ENCODE measurements around the gene NSG2. TPM values are rescaled to one million over a fixed set of nuclear protein-coding genes. Genes with fewer than 3 reads are reported as not detected.

The NSG2 gene
- polyA plus RNA-seq, 1 donor = 22.6 TPM

DNA sequence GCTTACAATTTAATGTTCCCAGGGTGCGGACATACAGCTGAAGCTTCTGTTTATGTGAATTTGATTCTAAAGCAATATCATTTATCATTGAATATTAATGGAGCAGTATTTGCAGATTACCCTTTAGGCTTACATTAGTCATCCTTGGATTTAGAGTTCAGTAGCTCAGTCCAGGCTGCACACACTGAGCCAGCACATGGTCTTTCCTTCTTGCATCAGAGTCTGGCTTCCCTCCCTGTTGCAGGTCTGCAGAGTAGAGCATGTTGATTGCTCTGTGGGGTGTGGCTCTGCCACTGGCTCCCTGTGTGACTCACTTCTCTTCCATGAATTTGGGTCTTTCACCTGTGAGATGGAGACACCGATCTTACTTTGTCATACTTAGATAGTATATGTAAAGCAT lies 36.8 kb downstream of the NSG2 start:
- no peak overlapping the region for H3K27ac ChIP-seq (ENCODE audit: low read length)
- no peak overlapping the region for H3K4me3 ChIP-seq (ENCODE audit: low read length)
- 100% methylated on average over 1 of the region's 2 CpGs for WGBS (ENCODE audit: insufficient coverage, low lambda C conversion rate)
- H3K4me1 ChIP-seq (ENCODE audit: control insufficient read depth, insufficient read depth, low read length) = no peaks in the 10 kb centered on the region
- no peak for DNase-seq
- H3K36me3 ChIP-seq (ENCODE audit: control insufficient read depth, insufficient read depth, low read length) = no peaks in the 10 kb centered on the region
- no peaks in the 10 kb centered on the region for H3K27me3 ChIP-seq (ENCODE audit: control insufficient read depth, insufficient read depth, low read length)
- no peaks in the 10 kb centered on the region for H3K9me3 ChIP-seq (ENCODE audit: control insufficient read depth, low read depth, low read length)

DNA sequence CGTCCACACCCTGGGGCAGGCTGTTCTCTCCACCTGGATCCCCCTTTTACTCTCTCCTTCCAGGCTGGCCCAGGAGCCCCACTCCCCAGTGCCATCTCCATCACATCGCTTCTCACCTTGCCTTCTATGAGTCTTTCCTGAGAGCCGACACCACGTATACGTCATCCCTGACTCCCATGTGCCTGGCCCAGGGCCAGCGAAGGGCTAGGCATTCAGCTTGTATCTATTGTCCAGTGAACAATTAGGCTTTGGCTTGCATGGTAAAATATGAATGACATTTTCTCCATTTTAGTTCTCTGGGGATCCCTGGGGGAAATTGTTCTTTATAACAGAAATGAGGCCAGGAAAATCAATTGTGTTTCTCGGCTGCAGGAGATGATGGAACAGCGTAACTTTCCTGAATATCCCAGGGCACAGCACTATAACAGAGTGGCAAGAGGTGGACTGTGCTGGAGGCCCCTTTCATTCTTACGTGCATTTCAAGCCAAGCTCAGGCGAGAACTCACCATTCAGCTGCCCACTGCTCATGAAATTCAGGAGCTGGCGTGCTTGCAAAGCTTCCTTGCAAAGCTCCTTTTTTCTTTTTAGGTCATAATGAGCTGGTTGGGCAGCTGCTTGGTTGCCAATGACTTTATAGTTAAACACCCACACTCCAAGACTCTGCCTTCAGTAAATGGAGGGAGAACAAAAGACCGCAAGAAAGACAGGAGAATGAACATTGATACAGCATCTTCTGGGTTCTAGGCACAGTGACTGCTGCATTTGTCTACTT lies 37.7 kb downstream of the NSG2 start:
- no peaks in the 10 kb centered on the region for H3K36me3 ChIP-seq (ENCODE audit: control insufficient read depth, insufficient read depth, low read length)
- H3K9me3 ChIP-seq (ENCODE audit: control insufficient read depth, low read depth, low read length) = no peaks in the 10 kb centered on the region
- no peak for DNase-seq
- H3K27ac ChIP-seq (ENCODE audit: low read length) = no peak overlapping the region
- WGBS (ENCODE audit: insufficient coverage, low lambda C conversion rate) = 100% methylated on average over 3 of the region's 12 CpGs
- no peaks in the 10 kb centered on the region for H3K4me1 ChIP-seq (ENCODE audit: control insufficient read depth, insufficient read depth, low read length)
- no peaks in the 10 kb centered on the region for H3K27me3 ChIP-seq (ENCODE audit: control insufficient read depth, insufficient read depth, low read length)
- H3K4me3 ChIP-seq (ENCODE audit: low read length) = no peak overlapping the region

DNA sequence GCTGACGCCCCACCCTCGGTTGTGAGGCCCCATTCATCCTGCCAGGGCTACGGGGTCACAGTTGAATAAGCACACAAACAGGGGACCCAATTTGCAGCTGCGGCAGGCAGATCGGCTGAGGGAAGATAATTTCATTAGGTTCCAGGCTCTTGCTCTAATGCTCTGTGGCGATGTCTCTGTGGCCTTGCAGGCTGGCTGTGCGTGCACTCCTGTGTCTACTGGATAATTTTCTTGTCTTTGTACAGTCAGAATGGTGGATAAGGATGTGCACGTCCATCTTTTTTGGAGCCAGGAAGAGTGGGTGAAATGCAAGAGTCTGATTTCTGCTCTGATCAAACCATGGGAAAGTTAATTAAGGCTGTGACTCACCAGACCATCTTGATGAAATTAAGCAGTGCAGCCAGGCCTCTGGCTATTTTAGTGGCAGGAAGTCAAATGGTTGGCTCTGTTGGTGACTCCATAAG lies 39.2 kb downstream of the NSG2 start:
- Histone ChIP-seq H3K4me3 (ENCODE audit: low read length) (no peak overlapping the region), H3K9me3 (ENCODE audit: control insufficient read depth, low read depth, low read length) (no peaks in the 10 kb centered on the region), H3K27me3 (ENCODE audit: control insufficient read depth, insufficient read depth, low read length) (no peaks in the 10 kb centered on the region), H3K4me1 (ENCODE audit: control insufficient read depth, insufficient read depth, low read length) (no peaks in the 10 kb centered on the region), H3K27ac (ENCODE audit: low read length) (no peak overlapping the region), H3K36me3 (ENCODE audit: control insufficient read depth, insufficient read depth, low read length) (no peaks in the 10 kb centered on the region)
- DNase-seq = no peak
- WGBS (ENCODE audit: insufficient coverage, low lambda C conversion rate) = no CpG with 5 or more reads among the region's 8 CpGs

DNA sequence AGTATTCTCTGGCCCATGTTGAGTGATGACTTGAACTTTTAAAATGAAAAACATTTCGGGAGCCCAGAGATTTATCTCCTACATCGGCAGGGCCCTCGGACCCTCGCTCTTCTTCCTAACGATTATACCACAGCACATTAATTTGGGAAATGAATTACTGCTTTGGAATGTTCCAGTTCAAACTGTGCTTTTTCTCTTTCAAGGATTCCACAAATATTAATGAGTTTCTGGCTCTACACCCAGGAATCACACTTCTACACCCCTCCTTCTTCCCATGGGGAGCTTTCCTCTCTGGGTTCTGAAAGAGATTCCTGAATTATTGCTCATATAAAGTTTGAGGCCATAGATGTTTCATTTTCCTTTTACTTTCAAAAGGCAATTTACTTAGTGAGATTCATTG lies 41.2 kb downstream of the NSG2 start:
- Histone ChIP-seq H3K36me3 (ENCODE audit: control insufficient read depth, insufficient read depth, low read length) (no peaks in the 10 kb centered on the region), H3K27ac (ENCODE audit: low read length) (no peak overlapping the region), H3K4me3 (ENCODE audit: low read length) (no peak overlapping the region), H3K4me1 (ENCODE audit: control insufficient read depth, insufficient read depth, low read length) (no peaks in the 10 kb centered on the region), H3K9me3 (ENCODE audit: control insufficient read depth, low read depth, low read length) (no peaks in the 10 kb centered on the region), H3K27me3 (ENCODE audit: control insufficient read depth, insufficient read depth, low read length) (no peaks in the 10 kb centered on the region)
- DNase-seq = no peak
- no CpG with 5 or more reads among the region's 5 CpGs for WGBS (ENCODE audit: insufficient coverage, low lambda C conversion rate)

DNA sequence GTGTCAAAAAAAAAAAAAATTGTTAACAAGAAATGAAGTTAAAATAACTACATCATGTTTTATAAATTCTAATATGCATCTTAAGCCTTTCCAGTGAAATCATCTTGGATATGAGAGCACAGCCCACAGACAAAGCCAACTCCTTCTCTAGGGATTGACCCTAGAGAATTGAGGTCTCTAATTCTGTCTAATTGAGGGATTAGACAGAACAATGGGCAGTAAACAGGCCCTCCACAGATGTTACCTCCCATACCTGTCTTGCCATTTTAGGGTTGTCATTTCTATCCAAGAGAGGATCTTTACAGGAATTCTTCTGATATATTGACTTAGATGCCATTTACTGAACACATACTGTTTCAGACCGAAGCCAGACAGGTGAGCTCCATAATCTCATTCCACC lies 42.3 kb downstream of the NSG2 start:
- no peaks in the 10 kb centered on the region for H3K27me3 ChIP-seq (ENCODE audit: control insufficient read depth, insufficient read depth, low read length)
- DNase-seq = no peak
- H3K4me3 ChIP-seq (ENCODE audit: low read length) = no peak overlapping the region
- H3K36me3 ChIP-seq (ENCODE audit: control insufficient read depth, insufficient read depth, low read length) = no peaks in the 10 kb centered on the region
- no peaks in the 10 kb centered on the region for H3K9me3 ChIP-seq (ENCODE audit: control insufficient read depth, low read depth, low read length)
- H3K27ac ChIP-seq (ENCODE audit: low read length) = no peak overlapping the region
- no CpG with 5 or more reads among the region's 1 CpG for WGBS (ENCODE audit: insufficient coverage, low lambda C conversion rate)
- H3K4me1 ChIP-seq (ENCODE audit: control insufficient read depth, insufficient read depth, low read length) = no peaks in the 10 kb centered on the region

DNA sequence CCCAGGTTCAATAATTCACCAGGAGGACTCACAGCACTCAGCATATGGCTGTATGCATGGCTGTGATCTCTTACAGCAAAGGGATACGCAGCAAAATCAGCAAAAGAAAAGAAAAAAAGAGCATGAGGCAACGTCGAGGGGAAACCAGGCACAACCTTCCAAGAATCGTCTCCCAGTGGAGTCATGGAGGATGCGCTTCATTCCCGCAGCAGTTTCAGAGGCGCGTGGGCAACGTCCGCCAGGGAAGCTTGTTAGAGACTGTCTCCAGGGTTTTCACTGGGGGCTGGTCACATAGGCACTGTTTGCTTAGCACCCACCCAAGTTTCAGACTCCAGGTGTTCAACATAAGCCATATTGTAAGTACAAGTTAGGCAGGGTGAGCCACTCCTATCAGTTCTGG lies 44.6 kb downstream of the NSG2 start:
- DNase-seq = no peak
- no peak overlapping the region for H3K4me3 ChIP-seq (ENCODE audit: low read length)
- no CpG with 5 or more reads among the region's 10 CpGs for WGBS (ENCODE audit: insufficient coverage, low lambda C conversion rate)

DNA sequence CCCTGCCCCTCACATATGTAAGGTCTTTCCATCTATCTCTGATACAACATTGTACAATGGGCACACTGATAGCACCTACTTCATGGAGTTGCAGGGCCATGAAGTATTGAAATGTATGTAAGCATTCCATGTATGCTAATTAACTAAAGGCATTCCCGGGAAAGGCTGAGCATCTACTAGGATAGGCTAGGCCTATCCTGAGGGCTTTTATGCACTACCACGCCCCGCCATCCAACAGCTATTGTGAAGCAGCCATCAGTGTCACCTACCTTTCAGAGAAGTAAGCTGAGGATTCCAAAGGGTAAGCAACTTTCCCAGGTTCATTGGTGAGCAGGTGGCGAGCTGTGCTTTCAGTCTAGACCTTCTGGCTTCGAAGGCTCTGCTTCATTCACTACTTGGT lies 47.6 kb downstream of the NSG2 start:
- no peak overlapping the region for H3K27ac ChIP-seq (ENCODE audit: low read length)
- no peaks in the 10 kb centered on the region for H3K36me3 ChIP-seq (ENCODE audit: control insufficient read depth, insufficient read depth, low read length)
- no peaks in the 10 kb centered on the region for H3K27me3 ChIP-seq (ENCODE audit: control insufficient read depth, insufficient read depth, low read length)
- no peak for DNase-seq
- 100% methylated on average over 2 of the region's 5 CpGs for WGBS (ENCODE audit: insufficient coverage, low lambda C conversion rate)
- H3K4me3 ChIP-seq (ENCODE audit: low read length) = no peak overlapping the region
- no peaks in the 10 kb centered on the region for H3K4me1 ChIP-seq (ENCODE audit: control insufficient read depth, insufficient read depth, low read length)
- no peaks in the 10 kb centered on the region for H3K9me3 ChIP-seq (ENCODE audit: control insufficient read depth, low read depth, low read length)

More for the DNA sequence above, 44.6 kb downstream of the NSG2 start:
- Histone ChIP-seq H3K4me1 (ENCODE audit: control insufficient read depth, insufficient read depth, low read length) (no peaks in the 10 kb centered on the region), H3K36me3 (ENCODE audit: control insufficient read depth, insufficient read depth, low read length) (no peaks in the 10 kb centered on the region), H3K27ac (ENCODE audit: low read length) (no peak overlapping the region), H3K27me3 (ENCODE audit: control insufficient read depth, insufficient read depth, low read length) (no peaks in the 10 kb centered on the region), H3K9me3 (ENCODE audit: control insufficient read depth, low read depth, low read length) (no peaks in the 10 kb centered on the region)

DNA sequence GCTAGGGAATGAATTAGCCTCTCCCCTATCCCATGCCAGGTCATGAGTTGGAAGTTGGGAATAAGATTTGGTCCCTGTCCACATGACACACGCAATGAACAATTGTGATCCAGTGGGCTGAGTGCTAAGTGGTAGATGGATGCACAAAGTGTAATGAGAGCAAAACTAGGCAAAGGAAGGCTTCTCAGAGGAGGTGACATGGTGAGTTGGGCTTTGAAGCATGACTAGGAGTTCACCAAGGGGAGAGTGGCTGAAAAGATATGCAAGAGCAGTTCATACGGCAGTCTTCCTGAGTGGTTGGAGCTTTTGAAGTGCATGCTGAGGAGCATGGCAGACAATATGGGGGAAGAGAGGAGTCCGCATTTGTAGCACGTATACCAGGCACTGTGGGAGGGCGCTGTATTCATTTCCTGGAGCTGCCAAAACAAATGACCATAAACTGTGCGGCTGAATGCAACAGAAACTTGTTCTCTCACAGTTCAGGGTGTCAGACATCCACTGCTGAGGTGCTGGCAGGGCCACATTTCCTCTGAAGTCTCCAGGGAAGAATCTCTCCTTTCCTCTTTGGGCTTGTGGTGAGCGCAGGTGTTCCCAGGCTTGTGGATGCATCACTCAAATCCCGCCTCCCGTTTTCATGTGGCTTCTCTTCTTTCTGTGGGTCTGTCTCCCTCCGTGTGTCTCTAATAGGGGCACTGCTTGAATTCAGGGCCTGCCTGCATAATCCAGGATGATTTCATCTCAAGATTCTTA lies 49.5 kb downstream of the NSG2 start:
- no peak overlapping the region for H3K4me3 ChIP-seq (ENCODE audit: low read length)
- H3K27ac ChIP-seq (ENCODE audit: low read length) = no peak overlapping the region
- H3K9me3 ChIP-seq (ENCODE audit: control insufficient read depth, low read depth, low read length) = no peaks in the 10 kb centered on the region
- no CpG with 5 or more reads among the region's 10 CpGs for WGBS (ENCODE audit: insufficient coverage, low lambda C conversion rate)
- no peak for DNase-seq
- no peaks in the 10 kb centered on the region for H3K27me3 ChIP-seq (ENCODE audit: control insufficient read depth, insufficient read depth, low read length)
- no peaks in the 10 kb centered on the region for H3K4me1 ChIP-seq (ENCODE audit: control insufficient read depth, insufficient read depth, low read length)
- H3K36me3 ChIP-seq (ENCODE audit: control insufficient read depth, insufficient read depth, low read length) = no peaks in the 10 kb centered on the region

DNA sequence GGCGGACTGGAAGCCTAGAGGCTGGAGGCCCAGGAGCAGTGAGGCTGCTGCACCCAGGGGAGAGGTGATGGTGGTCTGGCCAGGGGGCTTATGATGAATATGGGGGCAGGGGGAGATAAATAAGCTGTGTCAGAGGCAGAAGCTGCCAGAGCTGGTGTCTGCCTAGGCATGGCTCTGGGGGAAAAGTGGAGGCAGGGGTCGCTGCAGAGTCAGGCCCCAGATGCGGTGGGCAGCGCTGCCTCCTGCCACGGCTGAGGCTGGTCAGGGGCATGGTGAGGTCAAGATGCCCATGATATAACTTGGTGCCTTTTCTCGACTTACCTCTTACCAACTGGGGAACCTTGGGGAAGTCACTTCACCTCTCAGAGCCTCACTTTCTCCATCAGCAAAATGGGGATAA lies 51.1 kb downstream of the NSG2 start:
- Histone ChIP-seq H3K4me1 (ENCODE audit: control insufficient read depth, insufficient read depth, low read length) (no peaks in the 10 kb centered on the region), H3K27ac (ENCODE audit: low read length) (no peak overlapping the region), H3K27me3 (ENCODE audit: control insufficient read depth, insufficient read depth, low read length) (no peaks in the 10 kb centered on the region), H3K36me3 (ENCODE audit: control insufficient read depth, insufficient read depth, low read length) (no peaks in the 10 kb centered on the region), H3K4me3 (ENCODE audit: low read length) (no peak overlapping the region), H3K9me3 (ENCODE audit: control insufficient read depth, low read depth, low read length) (no peaks in the 10 kb centered on the region)
- WGBS (ENCODE audit: insufficient coverage, low lambda C conversion rate) = no CpG with 5 or more reads among the region's 6 CpGs
- DNase-seq = no peak

DNA sequence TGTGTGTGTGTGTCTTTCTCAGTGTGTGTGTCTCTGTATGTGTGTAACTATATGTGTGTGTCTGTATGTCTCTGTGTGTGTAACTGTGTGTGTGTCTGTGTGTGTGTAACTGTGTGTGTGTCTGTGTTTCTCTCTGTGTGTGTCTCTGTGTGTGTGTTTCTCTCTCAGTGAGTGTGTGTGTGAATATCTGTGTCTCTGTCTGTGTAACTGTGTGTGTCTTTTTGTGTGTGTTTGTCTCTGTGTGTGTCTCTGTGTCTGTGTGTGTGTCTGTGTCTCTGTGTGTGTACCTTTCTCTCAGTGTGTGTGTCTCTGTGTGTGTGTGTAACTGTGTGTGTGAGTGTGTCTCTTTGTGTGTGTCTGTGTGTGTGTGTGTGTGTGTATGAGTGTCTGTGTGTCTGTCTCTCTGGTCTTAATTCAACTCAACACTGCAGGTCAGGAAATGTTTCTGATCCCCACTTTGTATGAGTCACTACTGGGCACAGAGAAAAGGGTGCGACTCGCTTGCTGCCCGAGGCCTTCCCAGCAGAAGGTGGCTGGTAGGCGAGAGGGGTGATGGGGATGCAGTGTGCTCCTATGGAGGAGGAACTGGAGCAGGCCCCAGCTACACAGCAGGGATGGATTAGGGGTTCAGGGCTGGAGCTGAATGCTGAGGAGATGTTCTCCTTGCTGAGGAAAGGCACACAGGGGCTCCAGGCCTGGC lies 52.1 kb downstream of the NSG2 start:
- Histone ChIP-seq H3K4me3 (ENCODE audit: low read length) (no peak overlapping the region), H3K27ac (ENCODE audit: low read length) (no peak overlapping the region), H3K27me3 (ENCODE audit: control insufficient read depth, insufficient read depth, low read length) (no peaks in the 10 kb centered on the region), H3K36me3 (ENCODE audit: control insufficient read depth, insufficient read depth, low read length) (no peaks in the 10 kb centered on the region), H3K4me1 (ENCODE audit: control insufficient read depth, insufficient read depth, low read length) (no peaks in the 10 kb centered on the region), H3K9me3 (ENCODE audit: control insufficient read depth, low read depth, low read length) (no peaks in the 10 kb centered on the region)
- WGBS (ENCODE audit: insufficient coverage, low lambda C conversion rate) = no CpG with 5 or more reads among the region's 4 CpGs
- DNase-seq = no peak
